ENCODE results near the gene MAB21L4. TPM values are rescaled to one million over a fixed set of nuclear protein-coding genes. Genes with fewer than 3 reads are reported as not detected.
"Not testable (repeated sequence)": the region's sequence is repeated elsewhere in the genome, so short reads cannot be mapped to it uniquely, and the experiment has no call there.

MAB21L4 gene
- total RNA-seq, 1 experiment from 2014 or later, result 0.21 TPM

GRCh38 chr2:240847817-240848216 is 48.1 kb downstream of the MAB21L4 start:
- BruUV-seq (replicated peaks), result no TSS peak
- intact Hi-C loops (cut with micrococcal nuclease; ENCODE audit: unreplicated experiment), result no loop called here
- Histone ChIP-seq H3K27ac (ENCODE audit: low read length) (no peak overlapping the region), H3K36me3 (ENCODE audit: control insufficient read depth, insufficient read depth, low read length) (no peaks in the 10 kb centered on the region), H3K27me3 (ENCODE audit: control insufficient read depth, insufficient read depth, low read length) (0 out of 2 replicates have a peak, but pooled peaks cover 2% of the 10 kb centered on the region), H3K4me3 (ENCODE audit: low read depth in 2 of 2, low read length in 2 of 2) (no peak overlapping the region), H3K4me1 (ENCODE audit: control insufficient read depth, insufficient read depth, low read length) (no peaks in the 10 kb centered on the region), H3K9me3 (ENCODE audit: control insufficient read depth, insufficient read depth, low read depth, low read length) (no peaks in the 10 kb centered on the region)
- ATAC-seq, result no peak
- in situ Hi-C loops (cut with HindIII; ENCODE audit: low pct_unique_long_range_greater_than_20kb, low sequenced_read_pairs), result no loop called here
- POLR2A ChIA-PET, result no interaction called here
- CTCF ChIA-PET, result no interaction called here
- TF ChIP-seq POLR2AphosphoS5 (IDR thresholded peaks at IDR 0.05; ENCODE audit: low read depth, low read length) (no peak), SIN3A (IDR thresholded peaks at IDR 0.05; ENCODE audit: borderline replicate concordance, insufficient read depth, low read depth, low read length) (no peak), TCF7L2 (IDR thresholded peaks at IDR 0.05; ENCODE audit: low read depth, low read length) (no peak), CTCF (IDR thresholded peaks at IDR 0.05) (no peak), REST (IDR thresholded peaks at IDR 0.05; ENCODE audit: insufficient read depth in 1 of 2, low read depth in 2 of 2, low read length in 1 of 2) (no peak)
- DNase-seq (ENCODE audit: low read depth, low spot score), result no peak

- TF ChIP-seq CTCF (IDR thresholded peaks at IDR 0.05), result no peak
- TF ChIP-seq POLR2AphosphoS5 (IDR thresholded peaks at IDR 0.05; ENCODE audit: low read depth, low read length), result no peak
- TF ChIP-seq REST (IDR thresholded peaks at IDR 0.05; ENCODE audit: insufficient read depth in 1 of 2, low read depth in 2 of 2, low read length in 1 of 2), result no peak
- no peak for TF ChIP-seq SIN3A (IDR thresholded peaks at IDR 0.05; ENCODE audit: borderline replicate concordance, insufficient read depth, low read depth, low read length)
- no peak for TF ChIP-seq TCF7L2 (IDR thresholded peaks at IDR 0.05; ENCODE audit: low read depth, low read length)
- no peak for DNase-seq (ENCODE audit: low read depth, low spot score)
- Histone ChIP-seq H3K27ac (ENCODE audit: low read length) (no peak overlapping the region), H3K9me3 (ENCODE audit: control insufficient read depth, insufficient read depth, low read depth, low read length) (no peaks in the 10 kb centered on the region), H3K36me3 (ENCODE audit: control insufficient read depth, insufficient read depth, low read length) (no peaks in the 10 kb centered on the region), H3K27me3 (ENCODE audit: control insufficient read depth, insufficient read depth, low read length) (0 out of 2 replicates have a peak, but pooled peaks cover 2% of the 10 kb centered on the region), H3K4me1 (ENCODE audit: control insufficient read depth, insufficient read depth, low read length) (no peaks in the 10 kb centered on the region), H3K4me3 (ENCODE audit: low read depth in 2 of 2, low read length in 2 of 2) (no peak overlapping the region)
- in situ Hi-C loops (cut with HindIII; ENCODE audit: low pct_unique_long_range_greater_than_20kb, low sequenced_read_pairs) (no loop called here), intact Hi-C loops (cut with micrococcal nuclease; ENCODE audit: unreplicated experiment) (no loop called here)
- POLR2A ChIA-PET, result no interaction called here
- BruUV-seq (replicated peaks), result no TSS peak
- no peak for ATAC-seq
- CTCF ChIA-PET, result no interaction called here
These were observed 48.9 kb downstream of the MAB21L4 start for GRCh38 chr2:240846873-240847595.

GRCh38 chr2:240846309-240846708 is 49.6 kb downstream of the MAB21L4 start:
- DNase-seq (ENCODE audit: low read depth, low spot score); H3K36me3 ChIP-seq (ENCODE audit: control insufficient read depth, insufficient read depth, low read length); CTCF ChIA-PET; POLR2A ChIA-PET; H3K27ac ChIP-seq (ENCODE audit: low read length); H3K27me3 ChIP-seq (ENCODE audit: control insufficient read depth, insufficient read depth, low read length); BruUV-seq (replicated peaks); in situ Hi-C loops (cut with HindIII; ENCODE audit: low pct_unique_long_range_greater_than_20kb, low sequenced_read_pairs); H3K4me3 ChIP-seq (ENCODE audit: low read depth in 2 of 2, low read length in 2 of 2); intact Hi-C loops (cut with micrococcal nuclease; ENCODE audit: unreplicated experiment); H3K9me3 ChIP-seq (ENCODE audit: control insufficient read depth, insufficient read depth, low read depth, low read length); ATAC-seq; H3K4me1 ChIP-seq (ENCODE audit: control insufficient read depth, insufficient read depth, low read length): not testable (repeated sequence)
